Measurements from ENCODE around the gene MVB12B.
"Not testable (repeated sequence)": the region's sequence is repeated elsewhere in the genome, so short reads cannot be mapped to it uniquely, and the experiment has no call there.

The MVB12B gene

GRCh38 chr9:126551812-126552211, 225.2 kb downstream of the MVB12B start:
- no peak for DNase-seq

GRCh38 chr9:126554292-126554691, 227.7 kb downstream of the MVB12B start:
- DNase-seq: no peak

- not testable (repeated sequence) for DNase-seq
Measured at GRCh38 chr9:126555421-126555820, 228.8 kb downstream of the MVB12B start.
